ENCODE measurements around the gene TEX14. TPM values are rescaled to one million over a fixed set of nuclear protein-coding genes. Genes with fewer than 3 reads are reported as not detected.

TEX14 gene
- total and polyA plus RNA-seq, 10 of the 15 experiments (the other 5 are each of a cell fraction or from before 2014, with no cell fraction given), result 0.15 to 1.3 (median 0.66) TPM

DNA sequence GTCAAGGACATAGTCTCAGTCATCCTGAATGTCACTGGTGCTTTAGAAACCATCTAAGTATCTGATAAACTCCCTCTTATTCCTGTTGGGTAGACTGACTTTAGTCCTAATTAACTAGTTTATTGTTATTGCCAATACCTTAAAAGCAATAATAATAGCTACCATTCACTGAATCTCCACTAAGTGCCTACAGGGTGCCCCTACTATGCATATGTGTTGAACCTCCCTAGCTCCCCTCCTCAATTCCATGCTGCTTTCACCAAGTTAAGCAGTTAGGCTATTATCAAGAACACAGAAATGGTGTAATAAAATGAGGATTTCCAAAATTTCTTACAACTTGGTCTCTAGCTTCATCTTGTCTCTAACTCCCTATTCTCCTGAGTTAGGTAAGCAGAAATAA, 89.9 kb downstream of the TEX14 start:
- ChIA-PET POLR2A (interaction anchor here (0.5 to 1.2 kb wide), 4 partner anchors 14 to 691 kb away, joined by 3 to 5 read pairs (median 3); no protein-coding TSS in a partner anchor), SMC1A (ENCODE audit: uncharacterized antibody, unreplicated experiment) (interaction anchor here (1.0 to 1.1 kb wide), 2 partner anchors 13 to 29 kb away, joined by 3 to 5 read pairs; no protein-coding TSS in a partner anchor), CTCF (interaction anchor here (1.0 to 1.6 kb wide), 4 partner anchors 9 to 23 kb away, joined by 3 to 9 read pairs (median 4); no protein-coding TSS in a partner anchor), RAD21 (ENCODE audit: unreplicated experiment) (no interaction called here)
- Histone ChIP-seq H3K27me3 (replicated peaks in 1 of 2; ENCODE audit: control insufficient read depth in 2 of 2, insufficient read depth in 2 of 2, low read length in 1 of 2) (no peaks in the 10 kb centered on the region), H3K4me3 (no peak overlapping the region), H3K4me1 (ENCODE audit: control insufficient read depth, insufficient read depth, low read length) (peaks cover 7% of the 10 kb centered on the region; the same call in 1 of the 2 replicates), H2AFZ (ENCODE audit: control insufficient read depth, low read depth, low read length) (no peak overlapping the region), H3K9me3 (replicated peaks; ENCODE audit: control insufficient read depth, insufficient read depth, low read length) (no peaks in the 10 kb centered on the region), H3K36me3 (ENCODE audit: control insufficient read depth in 2 of 2, insufficient read depth in 2 of 2, low read length in 1 of 2) (no peaks in the 10 kb centered on the region), H3K27ac (ENCODE audit: control insufficient read depth, insufficient read depth) (no peak overlapping the region), H3K9ac (ENCODE audit: control insufficient read depth, insufficient read depth, low read length) (no peak overlapping the region), H4K20me1 (ENCODE audit: control insufficient read depth, insufficient read depth) (no peaks in the 10 kb centered on the region), H3K4me2 (ENCODE audit: control insufficient read depth, insufficient read depth) (no peak overlapping the region), H3K79me2 (ENCODE audit: control insufficient read depth, insufficient read depth, low read length) (no peaks in the 10 kb centered on the region)
- in situ Hi-C loops (cut with MboI), result no loop called here
- no peak for ATAC-seq
- TF ChIP-seq ZNF384 (IDR thresholded peaks at IDR 0.05; ENCODE audit: borderline replicate concordance, low read depth, low read length) (no peak), HDGF (IDR thresholded peaks at IDR 0.05) (no peak)
- TF ChIP-seq, protein P1, sequence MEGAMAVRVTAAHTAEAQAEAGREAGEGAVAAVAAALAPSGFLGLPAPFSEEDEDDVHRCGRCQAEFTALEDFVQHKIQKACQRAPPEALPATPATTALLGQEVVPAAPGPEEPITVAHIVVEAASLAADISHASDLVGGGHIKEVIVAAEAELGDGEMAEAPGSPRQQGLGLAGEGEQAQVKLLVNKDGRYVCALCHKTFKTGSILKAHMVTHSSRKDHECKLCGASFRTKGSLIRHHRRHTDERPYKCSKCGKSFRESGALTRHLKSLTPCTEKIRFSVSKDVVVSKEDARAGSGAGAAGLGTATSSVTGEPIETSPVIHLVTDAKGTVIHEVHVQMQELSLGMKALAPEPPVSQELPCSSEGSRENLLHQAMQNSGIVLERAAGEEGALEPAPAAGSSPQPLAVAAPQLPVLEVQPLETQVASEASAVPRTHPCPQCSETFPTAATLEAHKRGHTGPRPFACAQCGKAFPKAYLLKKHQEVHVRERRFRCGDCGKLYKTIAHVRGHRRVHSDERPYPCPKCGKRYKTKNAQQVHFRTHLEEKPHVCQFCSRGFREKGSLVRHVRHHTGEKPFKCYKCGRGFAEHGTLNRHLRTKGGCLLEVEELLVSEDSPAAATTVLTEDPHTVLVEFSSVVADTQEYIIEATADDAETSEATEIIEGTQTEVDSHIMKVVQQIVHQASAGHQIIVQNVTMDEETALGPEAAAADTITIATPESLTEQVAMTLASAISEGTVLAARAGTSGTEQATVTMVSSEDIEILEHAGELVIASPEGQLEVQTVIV (IDR thresholded peaks at IDR 0.05; ENCODE audit: borderline replicate concordance, partially characterized antibody), result no peak
- peak; percentile 83 for FAIRE-seq
- DNase-seq (ENCODE audit: low read depth, low spot score), result no peak
- no TSS peak for BruUV-seq (replicated peaks)
- intact Hi-C loops (cut with micrococcal nuclease; ENCODE audit: unreplicated experiment), result no loop called here

DNA sequence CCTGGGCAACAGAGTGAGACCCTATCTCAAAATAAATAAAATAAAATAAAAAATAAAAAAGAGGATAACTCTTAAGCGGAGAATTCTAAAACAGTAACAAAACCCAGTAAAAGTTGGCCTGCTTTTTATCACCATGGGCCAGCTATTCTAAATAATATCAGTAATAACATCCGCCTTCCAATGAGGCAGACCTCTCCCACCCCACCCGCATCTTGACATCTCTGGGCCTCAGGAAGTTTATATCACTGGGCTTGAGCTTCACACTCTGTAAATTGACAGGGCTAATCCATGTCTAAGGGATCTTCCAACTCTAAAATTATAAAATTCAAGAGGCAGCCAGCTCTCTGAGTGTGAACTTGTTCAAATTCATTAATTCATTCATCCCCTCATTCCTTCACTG, 94.5 kb downstream of the TEX14 start:
- RAD21 ChIA-PET (ENCODE audit: unreplicated experiment), result interaction anchor here (0.6 kb wide), 1 partner anchor 20 kb away, joined by 3 read pairs; no protein-coding TSS in a partner anchor
- no peak overlapping the region for H3K9ac ChIP-seq (ENCODE audit: control insufficient read depth, insufficient read depth, low read length)
- SMC1A ChIA-PET (ENCODE audit: uncharacterized antibody, unreplicated experiment), result interaction anchor here (1.1 to 1.5 kb wide), 3 partner anchors 9 to 62 kb away, joined by 3 to 5 read pairs (median 4); no protein-coding TSS in a partner anchor
- no peak overlapping the region for H3K27ac ChIP-seq (ENCODE audit: control insufficient read depth, insufficient read depth)
- H3K4me3 ChIP-seq, result no peak overlapping the region
- no peak for FAIRE-seq
- H3K27me3 ChIP-seq (replicated peaks in 1 of 2; ENCODE audit: control insufficient read depth in 2 of 2, insufficient read depth in 2 of 2, low read length in 1 of 2), result no peaks in the 10 kb centered on the region
- H4K20me1 ChIP-seq (ENCODE audit: control insufficient read depth, insufficient read depth), result no peaks in the 10 kb centered on the region
- intact Hi-C loops (cut with micrococcal nuclease; ENCODE audit: unreplicated experiment) (no loop called here), in situ Hi-C loops (cut with MboI) (no loop called here)
- 88% methylated on average over 3 of the region's 3 CpGs for WGBS (ENCODE audit: insufficient coverage, insufficient replicate concordance, low lambda C conversion rate, missing lambda C conversion rate)
- CTCF ChIA-PET, result interaction anchor here (1.0 to 2.2 kb wide), 2 partner anchors 8 to 9 kb away, joined by 3 to 8 read pairs; no protein-coding TSS in a partner anchor
- TF ChIP-seq RUNX3 (IDR thresholded peaks at IDR 0.05; ENCODE audit: low read length), result no peak
- no peak for TF ChIP-seq FOXK2 (IDR thresholded peaks at IDR 0.05)
- no peak for TF ChIP-seq YY1 (IDR thresholded peaks at IDR 0.05; ENCODE audit: low read depth, low read length)
- TF ChIP-seq, protein P2, sequence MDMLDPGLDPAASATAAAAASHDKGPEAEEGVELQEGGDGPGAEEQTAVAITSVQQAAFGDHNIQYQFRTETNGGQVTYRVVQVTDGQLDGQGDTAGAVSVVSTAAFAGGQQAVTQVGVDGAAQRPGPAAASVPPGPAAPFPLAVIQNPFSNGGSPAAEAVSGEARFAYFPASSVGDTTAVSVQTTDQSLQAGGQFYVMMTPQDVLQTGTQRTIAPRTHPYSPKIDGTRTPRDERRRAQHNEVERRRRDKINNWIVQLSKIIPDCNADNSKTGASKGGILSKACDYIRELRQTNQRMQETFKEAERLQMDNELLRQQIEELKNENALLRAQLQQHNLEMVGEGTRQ (IDR thresholded peaks at IDR 0.05; ENCODE audit: borderline replicate concordance, low read depth, low read length), result no peak
- no peak for TF ChIP-seq SUZ12 (IDR thresholded peaks at IDR 0.05; ENCODE audit: unreplicated experiment)
- TF ChIP-seq POLR2A (IDR thresholded peaks at IDR 0.05; ENCODE audit: low read depth, low read length), result no peak
- TF ChIP-seq SMC3 (IDR thresholded peaks at IDR 0.05; ENCODE audit: borderline replicate concordance, low read length), result no peak
- TF ChIP-seq CBX3 (IDR thresholded peaks at IDR 0.05; ENCODE audit: borderline replicate concordance, low read depth), result no peak
- no peak for TF ChIP-seq MTA3 (IDR thresholded peaks at IDR 0.05; ENCODE audit: borderline replicate concordance, low read length)
- no peak for TF ChIP-seq BMI1 (IDR thresholded peaks at IDR 0.05; ENCODE audit: borderline replicate concordance)
- H3K36me3 ChIP-seq (ENCODE audit: control insufficient read depth in 2 of 2, insufficient read depth in 2 of 2, low read length in 1 of 2), result no peaks in the 10 kb centered on the region
- POLR2A ChIA-PET, result interaction anchor here (1.0 to 1.5 kb wide), 3 partner anchors 14 to 35 kb away, joined by 3 to 5 read pairs (median 3); no protein-coding TSS in a partner anchor
- H3K4me2 ChIP-seq (ENCODE audit: control insufficient read depth, insufficient read depth), result no peak overlapping the region
- H2AFZ ChIP-seq (ENCODE audit: control insufficient read depth, low read depth, low read length), result no peak overlapping the region
- ATAC-seq, result no peak
- H3K9me3 ChIP-seq (replicated peaks; ENCODE audit: control insufficient read depth, insufficient read depth, low read length), result no peaks in the 10 kb centered on the region
- no peaks in the 10 kb centered on the region for H3K4me1 ChIP-seq (ENCODE audit: control insufficient read depth, insufficient read depth, low read length)
- no peaks in the 10 kb centered on the region for H3K79me2 ChIP-seq (ENCODE audit: control insufficient read depth, insufficient read depth, low read length)
- no peak for DNase-seq (ENCODE audit: low read depth, low spot score)
- no TSS peak for BruUV-seq (replicated peaks)

Data from GM12878 (cell line).